HCT116 (cell line): ENCODE data around the gene ADGRG7. TPM values are rescaled to one million over a fixed set of nuclear protein-coding genes. Genes with fewer than 3 reads are reported as not detected.

Experiments
- ATAC-seq: fragments of 200-7000 bp; cut with Tn5 transposase; 2 replicates; pipeline ENCODE4 v1.9.1; 2020; ENCODE audit warnings: mild to moderate bottlenecking, moderate library complexity
- BruUV-seq: library from RNA; stranded (reverse); fragments of 400-500 nt; replicated peaks from 2 replicates; lab custom pipeline; 2021; lab: Mats Ljungman, UMichigan
- CTCF ChIA-PET: fragments of 300-600 bp; sonication (Branson Sonifier 250); formaldehyde crosslinking; loops from one replicate; lab custom pipeline; 2021; ENCODE audit warnings: antibody characterized with exemption; lab: Charles Lee
- POLR2A ChIA-PET: fragments of 300-600, 350-600 bp; sonication (Branson Sonifier 250); formaldehyde crosslinking; loops from one replicate; lab custom pipeline; 2021; ENCODE audit warnings: antibody characterized with exemption; lab: Charles Lee
- RAD21 ChIA-PET, 2 experiments: fragments of 300-600 bp; sonication (Branson Sonifier 250); formaldehyde crosslinking; loops; one replicate each; lab custom pipeline; 2023; ENCODE audit warnings: low total read pairs in 2 of 2; ENCODE audit not compliant: uncharacterized antibody in 2 of 2, unreplicated experiment in 2 of 2, low non-redundant PET in 1 of 2; lab: Charles Lee
- DNase-seq: peaks from one replicate; pipeline ENCODE4 v3.0.0-alpha.2; 2010; ENCODE audit warnings: low read depth, low spot score
- H2AFZ ChIP-seq: fragments of 200-600 bp; shearing (Covaris generic), sonication (generic); 2 replicates; pipeline ENCODE4 v1.6.1; 2017; ENCODE audit warnings: low read depth, mixed run types, mixed read lengths, antibody characterized with exemption, low read length; ENCODE audit not compliant: poor library complexity, severe bottlenecking
- H3K27ac ChIP-seq: 2 replicates; pipeline ENCODE4 v1.5.1; 2012; ENCODE audit warnings: low read depth, low read length
- H3K27me3 ChIP-seq: fragments of 200-600 bp; sonication (generic); 2 replicates; pipeline ENCODE4 v1.6.1; 2016; ENCODE audit warnings: mixed run types, low read length, mixed read lengths; ENCODE audit not compliant: insufficient read depth
- H3K36me3 ChIP-seq, 2 experiments: fragments of 200-500 bp in 1 of 2; fragments of 200-600 bp in 1 of 2; sonication (Bioruptor generic) in 1 of 2; sonication (generic) in 1 of 2; 2 replicates each; pipeline versions ENCODE4 v1.5.1 to v1.6.1; 2014 to 2016; ENCODE audit warnings: low read length in 2 of 2, inconsistent platforms in 1 of 2, mixed read lengths in 1 of 2, mixed run types in 1 of 2; ENCODE audit not compliant: insufficient read depth in 2 of 2, control insufficient read depth in 1 of 2
- H3K4me1 ChIP-seq, 2 experiments: fragments of 200-600 bp in 1 of 2; sonication (generic) in 1 of 2; 2 replicates each; pipeline versions ENCODE4 v1.5.1 to v1.6.1; 2012 to 2017; ENCODE audit warnings: low read length in 2 of 2, inconsistent platforms in 1 of 2, mild to moderate bottlenecking in 1 of 2, mixed read lengths in 1 of 2, mixed run types in 1 of 2, moderate library complexity in 1 of 2; ENCODE audit not compliant: insufficient read depth in 2 of 2, control insufficient read depth in 1 of 2
- H3K4me2 ChIP-seq: fragments of 200-600 bp; sonication (generic); 2 replicates; pipeline ENCODE4 v1.6.1; 2017; ENCODE audit warnings: mixed run types, low read length, mixed read lengths
- H3K4me3 ChIP-seq, 2 experiments: fragments of 200-600 bp in 1 of 2; sonication (generic) in 1 of 2; replicated peaks in 1 of 2; 2 replicates each; pipeline ENCODE4 v1.5.1; 2011 to 2016; ENCODE audit warnings: low read length in 2 of 2, control low read depth in 1 of 2, low read depth in 1 of 2, mild to moderate bottlenecking in 1 of 2, mixed read lengths in 1 of 2, mixed run types in 1 of 2
- H3K79me2 ChIP-seq: fragments of 200-600 bp; sonication (generic); 2 replicates; pipeline ENCODE4 v1.6.1; 2017; ENCODE audit warnings: mild to moderate bottlenecking, mixed run types, low read length, moderate library complexity, mixed read lengths; ENCODE audit not compliant: insufficient read depth
- H3K9ac ChIP-seq: fragments of 200-600 bp; sonication (generic); 2 replicates; pipeline ENCODE4 v1.6.1; 2016; ENCODE audit warnings: low read length, mixed read lengths
- H3K9me2 ChIP-seq: fragments of 200-600 bp; sonication (generic), shearing (Covaris generic); 2 replicates; pipeline ENCODE4 v1.6.1; 2017; ENCODE audit warnings: mixed run types, mild to moderate bottlenecking, moderate library complexity; ENCODE audit not compliant: insufficient read depth
- H3K9me3 ChIP-seq, 2 experiments: fragments of 200-500 bp in 1 of 2; fragments of 200-600 bp in 1 of 2; sonication (Bioruptor generic) in 1 of 2; sonication (generic) in 1 of 2; 2 replicates each; pipeline ENCODE4 v1.6.1; 2014 to 2017; ENCODE audit warnings: low read length in 2 of 2, mixed read lengths in 2 of 2, inconsistent platforms in 1 of 2, low read depth in 1 of 2, mild to moderate bottlenecking in 1 of 2, mixed run types in 1 of 2, moderate library complexity in 1 of 2; ENCODE audit not compliant: control insufficient read depth in 1 of 2, insufficient read depth in 1 of 2
- H4K20me1 ChIP-seq: fragments of 200-600 bp; sonication (generic), shearing (Covaris generic); 2 replicates; pipeline ENCODE4 v1.6.1; 2017; ENCODE audit warnings: mixed run types, mild to moderate bottlenecking, moderate library complexity; ENCODE audit not compliant: insufficient read depth
- CEBPB ChIP-seq: IDR thresholded peaks from 2 replicates; pipeline ENCODE4 v1.6.1; 2012; ENCODE audit warnings: low read depth
- CTCF ChIP-seq, 3 experiments: fragments of 200-600 bp in 1 of 3; sonication (generic) in 1 of 3; IDR thresholded peaks in 2 of 3; conservative IDR thresholded peaks in 1 of 3; 2 replicates each; pipeline ENCODE4 v1.5.1; 2012 to 2017; ENCODE audit warnings: low read depth in 2 of 3, low read length in 2 of 3, antibody characterized with exemption in 1 of 3, borderline replicate concordance in 1 of 3, control low read depth in 1 of 3, mild to moderate bottlenecking in 1 of 3, mixed read lengths in 1 of 3, mixed run types in 1 of 3, moderate library complexity in 1 of 3; ENCODE audit not compliant: insufficient read depth in 1 of 3
- EGR1 ChIP-seq: IDR thresholded peaks from 2 replicates; pipeline ENCODE4 v1.6.1; 2012; ENCODE audit warnings: low read depth
- FOSL1 ChIP-seq: IDR thresholded peaks from 2 replicates; pipeline ENCODE4 v1.6.1; 2012; ENCODE audit warnings: low read depth
- MAX ChIP-seq: IDR thresholded peaks from 2 replicates; pipeline ENCODE4 v1.6.1; 2012
- POLR2AphosphoS5 ChIP-seq: IDR thresholded peaks from 2 replicates; pipeline ENCODE4 v1.6.1; 2011; ENCODE audit warnings: mild to moderate bottlenecking, low read depth, low read length, moderate library complexity
- REST ChIP-seq: IDR thresholded peaks from 2 replicates; pipeline ENCODE4 v1.6.1; 2012; ENCODE audit warnings: low read depth
- SRF ChIP-seq: IDR thresholded peaks from 2 replicates; pipeline ENCODE4 v1.6.1; 2012; ENCODE audit warnings: low read depth
- TCF7L2 ChIP-seq: IDR thresholded peaks from 2 replicates; pipeline ENCODE4 v1.7.0; 2011; ENCODE audit warnings: borderline replicate concordance, inconsistent platforms; ENCODE audit not compliant: insufficient read depth, insufficient read length; ENCODE audit errors: extremely low read depth
- YY1 ChIP-seq: IDR thresholded peaks from 2 replicates; pipeline ENCODE4 v1.6.1; 2011; ENCODE audit warnings: low read length, low read depth, moderate library complexity, mild to moderate bottlenecking; ENCODE audit not compliant: insufficient replicate concordance; ENCODE audit errors: extremely low read depth
- intact Hi-C: fragments of 100-400 bp; cut with micrococcal nuclease; formaldehyde crosslinking; loops from 2 replicates; pipeline ENCODE4 v1.10.0; 2022
- total RNA-seq: library from RNA; stranded (reverse); gene quantifications from one replicate; pipeline ENCODE4 v1.2.1, GENCODE V29; 2021; ENCODE audit not compliant: unreplicated experiment

ADGRG7 gene
- total RNA-seq, 1 experiment from 2014 or later: not detected

GRCh38 chr3:100560426-100560825, 49.0 kb upstream of the ADGRG7 start:
- H3K4me3 ChIP-seq: no peak overlapping the region
- no peak for TF ChIP-seq REST
- TF ChIP-seq SRF: no peak
- TF ChIP-seq CEBPB: no peak
- no peak for TF ChIP-seq YY1
- no peak for TF ChIP-seq TCF7L2
- TF ChIP-seq CTCF (IDR thresholded peaks at IDR 0.05 in 2 of 3, conservative IDR thresholded peaks at IDR 0.05 in 1 of 3; ENCODE audit: borderline replicate concordance in 1 of 3, insufficient read depth in 1 of 3, low read depth in 2 of 3, low read length in 2 of 3): no peak
- no peak for TF ChIP-seq MAX
- TF ChIP-seq FOSL1: no peak
- no peak for TF ChIP-seq EGR1
- no peak for TF ChIP-seq POLR2AphosphoS5
- TF ChIP-seq, all 23 proteins: peak for 0
- BruUV-seq: no TSS peak
- ChIA-PET RAD21 (no interaction called here), POLR2A (interaction anchor here (1.3 kb wide), 1 partner anchor 8 kb away, joined by 3 read pairs; no protein-coding TSS in a partner anchor), CTCF (no interaction called here)
- no peaks in the 10 kb centered on the region for H3K36me3 ChIP-seq
- H2AFZ ChIP-seq: no peak overlapping the region
- no peak overlapping the region for H3K9ac ChIP-seq
- peaks cover 0 to 8% of the 10 kb centered on the region in 2 experiments; a peak in 2 of 4 replicates for H3K4me1 ChIP-seq
- no peaks in the 10 kb centered on the region for H3K27me3 ChIP-seq
- no peaks in the 10 kb centered on the region for H3K9me3 ChIP-seq
- no peak for DNase-seq
- no peak overlapping the region for H3K27ac ChIP-seq
- ATAC-seq: no peak
- H3K9me2 ChIP-seq: no peaks in the 10 kb centered on the region
- no peaks in the 10 kb centered on the region for H4K20me1 ChIP-seq
- no peak overlapping the region for H3K4me2 ChIP-seq
- H3K79me2 ChIP-seq: no peaks in the 10 kb centered on the region
- intact Hi-C loops: no loop called here
